T-cell (primary cell): Measurements from ENCODE around the gene MNAT1. TPM values are rescaled to one million over a fixed set of nuclear protein-coding genes. Genes with fewer than 3 reads are reported as not detected.

Source experiments
- ATAC-seq, 4 experiments: fragments of 200-7000 bp in 3 of 4; fragments of 150-1000 bp in 1 of 4; cut with Tn5 transposase; replicated peaks in 1 of 4; 1 replicate in 3 of 4; 2 replicates in 1 of 4; pipeline ENCODE4 v1.10.0; 2021; ENCODE audit warnings: moderate library complexity in 3 of 4, mild to moderate bottlenecking in 2 of 4, moderate number of reproducible peaks in 1 of 4
- CTCF ChIA-PET, 2 donors: fragments of 300-600 bp; sonication (Branson Sonifier 250); formaldehyde crosslinking; loops; one replicate each; lab custom pipeline; 2022; ENCODE audit warnings: antibody characterized with exemption in 2 of 2; lab: Charles Lee
- POLR2A ChIA-PET, 2 donors: fragments of 300-600 bp; sonication (Branson Sonifier 250); formaldehyde crosslinking; loops; one replicate each; lab custom pipeline; 2022; ENCODE audit warnings: antibody characterized with exemption in 2 of 2; lab: Charles Lee
- DNase-seq, 35 experiments: peaks; one replicate each; pipeline versions ENCODE4 v3.0.0 to v3.0.0-alpha.2; 2013 to 2023
- H3K27ac ChIP-seq: one replicate; pipeline ENCODE4 v1.5.1; 2013; ENCODE audit warnings: low read length
- H3K27me3 ChIP-seq, 2 experiments: replicated peaks in 1 of 2; 1 replicate in 1 of 2; 2 replicates in 1 of 2; pipeline versions ENCODE4 v1.6.1 to v1.7.0; 2013; ENCODE audit warnings: low read length in 1 of 2, mixed read lengths in 1 of 2; ENCODE audit not compliant: control insufficient read depth in 2 of 2, insufficient read depth in 2 of 2; ENCODE audit errors: extremely low read depth in 1 of 2
- H3K36me3 ChIP-seq, 2 donors: 1 replicate in 1 of 2; 2 replicates in 1 of 2; pipeline versions ENCODE4 v1.6.1 to v1.7.0; 2013; ENCODE audit warnings: low read length in 1 of 2; ENCODE audit not compliant: control insufficient read depth in 2 of 2, insufficient read depth in 1 of 2; ENCODE audit errors: extremely low read depth in 1 of 2
- H3K4me1 ChIP-seq, 2 experiments: 1 replicate in 1 of 2; 2 replicates in 1 of 2; pipeline versions ENCODE4 v1.6.1 to v1.7.0; 2013; ENCODE audit warnings: low read length in 2 of 2, mixed read lengths in 1 of 2; ENCODE audit not compliant: insufficient read depth in 2 of 2, control insufficient read depth in 1 of 2; ENCODE audit errors: extremely low read depth in 1 of 2
- H3K4me3 ChIP-seq, 2 donors: 1 replicate in 1 of 2; 2 replicates in 1 of 2; pipeline versions ENCODE4 v1.5.1 to v1.7.0; 2013; ENCODE audit warnings: mild to moderate bottlenecking in 2 of 2, low read length in 1 of 2, moderate library complexity in 1 of 2; ENCODE audit not compliant: control insufficient read depth in 1 of 2; ENCODE audit errors: extremely low read depth in 1 of 2
- H3K9me3 ChIP-seq: 2 replicates; pipeline ENCODE4 v1.7.0; 2013
- H3K27ac Mint-ChIP-seq, 2 donors: one replicate each; pipeline ENCODE4 v1.8.0; 2020 to 2021; ENCODE audit warnings: mild to moderate bottlenecking in 2 of 2, mixed read lengths in 2 of 2
- H3K27me3 Mint-ChIP-seq, 2 donors: one replicate each; pipeline ENCODE4 v1.8.0; 2021 to 2022; ENCODE audit warnings: mixed read lengths in 2 of 2
- H3K36me3 Mint-ChIP-seq: one replicate; pipeline ENCODE4 v1.8.0; 2021; ENCODE audit warnings: mixed read lengths
- H3K4me1 Mint-ChIP-seq, 3 donors: one replicate each; pipeline ENCODE4 v1.8.0; 2020 to 2022; ENCODE audit warnings: mixed read lengths in 3 of 3, mild to moderate bottlenecking in 1 of 3
- H3K4me3 Mint-ChIP-seq, 3 donors: one replicate each; pipeline ENCODE4 v1.8.0; 2020 to 2022; ENCODE audit warnings: mild to moderate bottlenecking in 3 of 3, mixed read lengths in 3 of 3, moderate library complexity in 3 of 3
- H3K9me3 Mint-ChIP-seq, 3 donors: one replicate each; pipeline ENCODE4 v1.8.0; 2020 to 2022; ENCODE audit warnings: mixed read lengths in 3 of 3
- WGBS: methylation state at CpG from one replicate; pipeline ENCODE4 v1.1.5; 2013; ENCODE audit warnings: missing lambda C conversion rate; ENCODE audit not compliant: insufficient coverage; 5-methylcytosine and 5-hydroxymethylcytosine counted together
- total RNA-seq, 35 experiments: library from RNA in 6 of 35; stranded (reverse) in 6 of 35; fragments of 120-200 nt in 1 of 35; gene quantifications; one replicate each; pipeline versions ENCODE4 v1.2.1 to v1.2.4 and lab custom pipeline; 2013 to 2026

MNAT1 gene
- total RNA-seq, 5 donors from 2014 or later (not counting 1 experiment from before 2014, with no cell fraction given), result 14.7 to 24.8 (median 19.2) TPM

DNA sequence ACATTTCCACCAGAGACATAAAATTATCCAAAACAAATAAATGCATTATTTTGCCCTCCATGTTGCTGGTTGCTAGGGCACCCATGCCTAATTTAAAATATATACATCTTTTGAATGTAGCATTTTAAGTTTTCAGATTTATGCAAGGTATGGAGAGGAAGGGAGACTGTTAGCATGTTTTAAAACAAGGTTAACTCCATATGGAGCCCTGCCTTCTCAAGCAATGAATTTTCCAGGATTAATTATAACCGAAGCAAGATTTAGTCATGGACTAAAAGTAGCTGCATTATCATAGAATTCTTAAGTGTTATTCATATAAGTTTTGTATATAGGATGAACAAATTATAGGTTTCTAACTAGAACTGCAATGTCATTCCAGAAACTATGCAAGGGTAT lies 209.1 kb downstream of the MNAT1 start:
- Mint-ChIP-seq H3K4me1 (no peaks in the 10 kb centered on the region), H3K9me3 (peaks cover 0 to 1% (median 0%) of the 10 kb centered on the region in 3 donors), H3K27ac (no peak overlapping the region), H3K27me3 (no peaks in the 10 kb centered on the region), H3K4me3 (no peak overlapping the region), H3K36me3 (peaks cover 20% of the 10 kb centered on the region)
- Histone ChIP-seq H3K27me3 (no peaks in the 10 kb centered on the region), H3K36me3 (peaks cover 0 to 2% of the 10 kb centered on the region in 2 donors), H3K4me3 (no peak overlapping the region), H3K9me3 (no peaks in the 10 kb centered on the region), H3K4me1 (no peaks in the 10 kb centered on the region), H3K27ac (no peak overlapping the region)
- WGBS, result no CpG with 5 or more reads among the region's 1 CpG
- DNase-seq (no peak), ATAC-seq (no peak)
- CTCF ChIA-PET, result no interaction called here
- POLR2A ChIA-PET, result no interaction called here

DNA sequence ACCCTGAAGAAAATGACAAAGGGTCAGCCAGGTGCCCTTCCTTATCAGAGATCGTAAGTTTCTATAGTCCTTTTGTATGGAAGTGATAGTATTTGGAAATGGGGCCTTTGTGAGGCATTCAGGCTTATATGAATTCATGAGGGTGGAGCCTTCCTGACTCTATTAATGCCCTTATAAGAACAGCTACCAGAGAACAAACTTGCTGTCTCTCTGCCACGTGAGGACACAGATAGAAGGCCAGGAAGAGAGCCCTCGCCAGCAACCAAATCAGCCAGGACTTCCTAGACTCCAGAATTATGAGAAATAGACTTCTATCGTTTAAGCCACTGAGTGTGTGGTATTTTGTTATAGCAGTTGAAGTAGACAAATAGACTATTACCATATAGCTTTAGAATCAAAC lies 209.6 kb downstream of the MNAT1 start:
- Histone ChIP-seq H3K9me3 (no peaks in the 10 kb centered on the region), H3K4me3 (no peak overlapping the region), H3K4me1 (no peaks in the 10 kb centered on the region), H3K27me3 (no peaks in the 10 kb centered on the region), H3K36me3 (peaks cover 0 to 2% of the 10 kb centered on the region in 2 donors), H3K27ac (no peak overlapping the region)
- ChIA-PET POLR2A (no interaction called here), CTCF (no interaction called here)
- WGBS, result no CpG with 5 or more reads among the region's 4 CpGs
- Mint-ChIP-seq H3K9me3 (no peaks in the 10 kb centered on the region), H3K27ac (no peak overlapping the region), H3K27me3 (no peaks in the 10 kb centered on the region), H3K36me3 (peaks cover 18% of the 10 kb centered on the region), H3K4me1 (no peaks in the 10 kb centered on the region), H3K4me3 (no peak overlapping the region)
- DNase-seq (no peak), ATAC-seq (no peak)

DNA sequence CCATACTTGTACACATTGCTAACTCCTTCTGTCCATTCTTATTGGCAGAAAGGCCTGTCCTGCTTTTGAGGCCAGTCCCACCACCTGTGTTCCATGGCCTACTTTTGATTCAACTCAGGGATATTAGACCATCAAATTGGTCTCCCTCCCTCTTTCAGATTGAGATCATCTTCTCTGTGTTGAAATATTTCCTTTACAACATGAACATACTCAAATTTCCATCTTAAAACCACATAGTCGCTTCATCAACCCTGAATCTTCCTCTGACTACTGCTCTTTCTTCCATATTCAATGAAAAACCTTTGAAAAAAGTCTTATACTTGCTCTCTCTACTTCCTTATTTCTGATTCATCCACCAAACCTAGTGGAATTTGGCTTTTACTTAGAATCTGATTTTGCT lies 211.4 kb downstream of the MNAT1 start:
- peaks cover 20% of the 10 kb centered on the region for H3K36me3 Mint-ChIP-seq
- no peaks in the 10 kb centered on the region for H3K9me3 ChIP-seq
- ATAC-seq (no peak), DNase-seq (no peak)
- CTCF ChIA-PET, result no interaction called here
- H3K27ac Mint-ChIP-seq, result no peak overlapping the region
- no peaks in the 10 kb centered on the region for H3K4me1 Mint-ChIP-seq
- H3K27me3 Mint-ChIP-seq, result no peaks in the 10 kb centered on the region
- no peaks in the 10 kb centered on the region for H3K4me1 ChIP-seq
- H3K27ac ChIP-seq, result no peak overlapping the region
- POLR2A ChIA-PET, result no interaction called here
- H3K4me3 Mint-ChIP-seq, result no peak overlapping the region
- H3K9me3 Mint-ChIP-seq, result no peaks in the 10 kb centered on the region
- H3K36me3 ChIP-seq, result peaks cover 0 to 2% of the 10 kb centered on the region in 2 donors
- H3K27me3 ChIP-seq, result no peaks in the 10 kb centered on the region
- 29% methylated on average over 1 of the region's 1 CpG for WGBS
- no peak overlapping the region for H3K4me3 ChIP-seq

DNA sequence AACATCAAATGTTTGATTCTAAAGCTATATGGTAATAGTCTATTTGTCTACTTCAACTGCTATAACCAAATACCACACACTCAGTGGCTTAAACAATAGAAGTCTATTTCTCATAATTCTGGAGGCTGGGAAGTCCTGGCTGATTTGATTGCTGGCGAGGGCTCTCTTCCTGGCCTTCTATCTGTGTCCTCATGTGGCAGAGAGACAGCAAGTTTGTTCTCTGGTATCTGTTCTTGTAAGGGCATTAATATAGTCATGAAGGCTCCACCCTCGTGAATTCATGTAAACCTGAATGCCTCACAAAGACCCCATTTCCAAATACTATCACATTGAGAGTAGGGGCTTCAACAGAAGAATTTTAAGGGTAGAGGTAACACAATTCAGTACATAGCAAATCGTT lies 212.2 kb downstream of the MNAT1 start:
- Mint-ChIP-seq H3K9me3 (no peaks in the 10 kb centered on the region), H3K27ac (no peak overlapping the region), H3K36me3 (peaks cover 20% of the 10 kb centered on the region), H3K27me3 (no peaks in the 10 kb centered on the region), H3K4me3 (no peak overlapping the region), H3K4me1 (no peaks in the 10 kb centered on the region)
- Histone ChIP-seq H3K36me3 (peaks cover 0 to 2% of the 10 kb centered on the region in 2 donors), H3K4me1 (no peaks in the 10 kb centered on the region), H3K27ac (no peak overlapping the region), H3K9me3 (no peaks in the 10 kb centered on the region), H3K27me3 (no peaks in the 10 kb centered on the region), H3K4me3 (no peak overlapping the region)
- POLR2A ChIA-PET, result no interaction called here
- ATAC-seq, result no peak
- DNase-seq, result no peak
- CTCF ChIA-PET, result no interaction called here
- WGBS, result no CpG with 5 or more reads among the region's 3 CpGs

DNA sequence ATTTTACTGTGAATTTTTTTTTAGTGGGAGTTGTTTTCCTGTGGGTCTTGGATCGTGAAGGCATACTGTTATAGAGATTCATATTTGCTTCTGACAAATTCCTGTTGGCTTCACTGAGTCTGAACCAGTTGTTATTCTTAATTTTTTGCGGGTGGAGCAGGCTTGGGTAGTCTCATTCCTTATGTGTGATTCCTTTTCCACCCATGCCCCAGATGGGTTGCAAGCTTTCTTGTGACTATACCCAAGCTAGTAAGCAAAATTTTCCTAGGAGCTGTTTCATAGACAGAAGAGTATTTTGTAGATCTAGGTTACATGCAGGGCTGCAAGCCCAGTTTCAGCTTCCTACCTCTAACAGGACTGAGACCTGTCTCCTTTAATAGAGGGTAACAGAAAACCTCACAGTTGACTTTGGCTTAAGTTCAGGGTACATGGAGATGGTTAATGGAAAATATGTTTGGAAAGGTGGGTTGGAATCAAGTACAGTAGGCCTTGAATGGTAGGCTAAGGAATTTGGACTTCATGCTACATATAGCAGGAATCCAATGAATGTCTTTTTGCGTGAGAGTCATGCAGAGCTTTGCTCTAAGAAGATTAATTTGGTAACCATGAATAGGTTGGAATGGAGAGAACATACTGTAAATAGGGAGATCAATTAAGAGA lies 217.3 kb downstream of the MNAT1 start:
- ChIA-PET POLR2A (interaction anchor here in 1 of 2 donors (0.7 kb wide), 1 partner anchor 654 kb away, joined by 3 read pairs; no protein-coding TSS in a partner anchor), CTCF (interaction anchor here in 1 of 2 donors (0.7 kb wide), 1 partner anchor 890 kb away, joined by 4 read pairs; no protein-coding TSS in a partner anchor)
- ATAC-seq (no peak), DNase-seq (no peak)
- H3K27me3 Mint-ChIP-seq, result no peaks in the 10 kb centered on the region
- peaks cover 30% of the 10 kb centered on the region for H3K36me3 Mint-ChIP-seq
- whole genome bisulfite sequencing, result 90% methylated on average over 2 of the region's 3 CpGs
- no peak overlapping the region for H3K4me3 ChIP-seq
- H3K9me3 Mint-ChIP-seq, result peaks cover 7 to 19% (median 19%) of the 10 kb centered on the region in 3 donors
- no peaks in the 10 kb centered on the region for H3K27me3 ChIP-seq
- no peaks in the 10 kb centered on the region for H3K36me3 ChIP-seq
- no peak overlapping the region for H3K4me3 Mint-ChIP-seq
- no peaks in the 10 kb centered on the region for H3K4me1 ChIP-seq
- no peaks in the 10 kb centered on the region for H3K4me1 Mint-ChIP-seq
- H3K27ac ChIP-seq, result no peak overlapping the region
- no peaks in the 10 kb centered on the region for H3K9me3 ChIP-seq
- H3K27ac Mint-ChIP-seq, result no peak overlapping the region

DNA sequence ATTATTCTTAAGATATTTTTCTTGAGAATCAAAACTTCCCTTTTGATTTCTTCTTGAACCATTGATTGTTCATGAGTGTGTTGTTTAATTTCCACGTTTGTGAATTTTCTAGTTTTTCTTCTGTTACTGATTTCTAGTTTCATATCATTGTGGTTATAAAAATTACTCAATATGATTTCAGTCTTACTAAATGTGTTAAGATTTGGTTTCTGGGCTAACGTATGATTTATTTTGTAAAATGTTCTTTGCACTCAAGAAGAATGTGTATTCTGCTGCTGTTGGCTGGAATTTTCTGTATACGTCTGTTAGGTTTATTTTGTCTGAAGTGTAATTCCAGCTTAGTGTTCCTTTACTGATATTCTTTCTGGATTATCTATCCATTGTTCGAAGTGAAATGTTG lies 221.6 kb downstream of the MNAT1 start:
- Mint-ChIP-seq H3K4me3 (no peak overlapping the region), H3K4me1 (no peaks in the 10 kb centered on the region), H3K36me3 (peaks cover 55% of the 10 kb centered on the region), H3K27ac (no peak overlapping the region), H3K27me3 (no peaks in the 10 kb centered on the region), H3K9me3 (peaks cover 18 to 41% (median 34%) of the 10 kb centered on the region in 3 donors)
- H3K27me3 ChIP-seq, result no peaks in the 10 kb centered on the region
- no peak for DNase-seq
- H3K27ac ChIP-seq, result no peak overlapping the region
- no peak overlapping the region for H3K4me3 ChIP-seq
- CTCF ChIA-PET, result no interaction called here
- no peaks in the 10 kb centered on the region for H3K36me3 ChIP-seq
- no peaks in the 10 kb centered on the region for H3K4me1 ChIP-seq
- 17% methylated on average over 1 of the region's 4 CpGs for WGBS
- POLR2A ChIA-PET, result no interaction called here
- no peak for ATAC-seq
- peaks cover 5% of the 10 kb centered on the region for H3K9me3 ChIP-seq
